ENCODE measurements around the gene ZFP36L1.

Gene ZFP36L1

DNA sequence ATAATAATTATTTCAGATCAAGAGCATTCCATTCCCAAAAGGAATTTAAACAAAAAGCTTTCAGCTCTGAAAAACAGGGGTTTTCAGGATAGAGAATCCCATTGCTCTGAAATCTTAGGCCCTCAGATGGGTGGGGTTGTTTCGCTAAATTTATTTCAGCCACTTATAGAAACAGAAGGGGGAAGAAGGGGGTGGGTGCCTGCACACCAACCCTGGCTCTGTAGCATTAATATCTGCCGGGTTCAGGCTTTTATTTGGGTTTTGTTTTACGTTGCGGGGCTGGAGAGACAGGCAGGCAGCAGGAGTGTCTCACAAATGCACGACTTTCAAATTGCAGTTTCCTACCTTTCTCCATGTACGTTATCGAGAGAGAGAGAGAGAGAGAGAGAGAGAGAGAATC lies 12.5 kb upstream of the ZFP36L1 start:
- no peak for TF ChIP-seq REST (IDR thresholded peaks at IDR 0.05; ENCODE audit: low read depth)
- TF ChIP-seq RAD21 (IDR thresholded peaks at IDR 0.05; ENCODE audit: low read depth): no peak
- TF ChIP-seq EP300 (IDR thresholded peaks at IDR 0.05; ENCODE audit: borderline replicate concordance): no peak
- TF ChIP-seq, protein P1, sequence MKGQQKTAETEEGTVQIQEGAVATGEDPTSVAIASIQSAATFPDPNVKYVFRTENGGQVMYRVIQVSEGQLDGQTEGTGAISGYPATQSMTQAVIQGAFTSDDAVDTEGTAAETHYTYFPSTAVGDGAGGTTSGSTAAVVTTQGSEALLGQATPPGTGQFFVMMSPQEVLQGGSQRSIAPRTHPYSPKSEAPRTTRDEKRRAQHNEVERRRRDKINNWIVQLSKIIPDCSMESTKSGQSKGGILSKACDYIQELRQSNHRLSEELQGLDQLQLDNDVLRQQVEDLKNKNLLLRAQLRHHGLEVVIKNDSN (IDR thresholded peaks at IDR 0.05): no peak
- no peak for TF ChIP-seq YY1 (IDR thresholded peaks at IDR 0.05; ENCODE audit: low read depth)
- no peak for TF ChIP-seq CREB1 (IDR thresholded peaks at IDR 0.05; ENCODE audit: low read depth)
- no peak for TF ChIP-seq ZBTB7A (IDR thresholded peaks at IDR 0.05; ENCODE audit: low read depth)
- TF ChIP-seq EGR1 (IDR thresholded peaks at IDR 0.05): no peak
- TF ChIP-seq NFIC (IDR thresholded peaks at IDR 0.05): no peak
- no peak for TF ChIP-seq TEAD4 (IDR thresholded peaks at IDR 0.05)
- TF ChIP-seq TAF1 (IDR thresholded peaks at IDR 0.05; ENCODE audit: low read depth): no peak
- TF ChIP-seq FOXM1 (IDR thresholded peaks at IDR 0.05; ENCODE audit: borderline replicate concordance, low read depth): no peak
- no peak for TF ChIP-seq TCF12 (IDR thresholded peaks at IDR 0.05; ENCODE audit: low read depth)
- TF ChIP-seq, protein P2, sequence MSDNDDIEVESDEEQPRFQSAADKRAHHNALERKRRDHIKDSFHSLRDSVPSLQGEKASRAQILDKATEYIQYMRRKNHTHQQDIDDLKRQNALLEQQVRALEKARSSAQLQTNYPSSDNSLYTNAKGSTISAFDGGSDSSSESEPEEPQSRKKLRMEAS (IDR thresholded peaks at IDR 0.05): no peak
- TF ChIP-seq CEBPB (IDR thresholded peaks at IDR 0.05): no peak

DNA sequence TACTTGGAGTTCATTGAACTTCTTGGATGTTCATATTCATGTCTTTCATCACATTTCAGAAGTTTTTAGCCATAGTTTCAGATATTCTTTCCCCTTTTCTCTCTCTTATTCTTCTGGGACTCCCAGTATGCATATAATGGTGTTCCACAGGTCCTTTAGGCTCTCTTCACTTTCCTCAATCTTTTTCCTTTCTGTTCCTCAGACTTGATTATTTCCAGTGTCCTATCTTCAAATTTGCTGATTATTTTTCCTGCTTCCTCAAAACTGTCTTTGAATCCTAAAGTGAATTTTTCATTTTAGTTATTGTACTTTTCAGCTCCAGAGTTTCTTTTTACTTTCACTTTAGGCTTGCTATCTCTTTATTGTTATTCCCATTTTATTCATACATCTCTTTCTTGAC lies 8.8 kb upstream of the ZFP36L1 start:
- TF ChIP-seq TCF12 (IDR thresholded peaks at IDR 0.05; ENCODE audit: low read depth) (no peak), TEAD4 (IDR thresholded peaks at IDR 0.05) (no peak), EGR1 (IDR thresholded peaks at IDR 0.05) (no peak), ZBTB7A (IDR thresholded peaks at IDR 0.05; ENCODE audit: low read depth) (no peak), YY1 (IDR thresholded peaks at IDR 0.05; ENCODE audit: low read depth) (no peak), TAF1 (IDR thresholded peaks at IDR 0.05; ENCODE audit: low read depth) (no peak), CEBPB (IDR thresholded peaks at IDR 0.05) (no peak), CREB1 (IDR thresholded peaks at IDR 0.05; ENCODE audit: low read depth) (no peak), FOXM1 (IDR thresholded peaks at IDR 0.05; ENCODE audit: borderline replicate concordance, low read depth) (no peak)
- TF ChIP-seq, protein P2 (IDR thresholded peaks at IDR 0.05): no peak
- TF ChIP-seq, protein P1 (IDR thresholded peaks at IDR 0.05): no peak

- TF ChIP-seq RAD21 (IDR thresholded peaks at IDR 0.05; ENCODE audit: low read depth) (no peak), REST (IDR thresholded peaks at IDR 0.05; ENCODE audit: low read depth) (no peak), CREB1 (IDR thresholded peaks at IDR 0.05; ENCODE audit: low read depth) (no peak), TAF1 (IDR thresholded peaks at IDR 0.05; ENCODE audit: low read depth) (no peak), YY1 (IDR thresholded peaks at IDR 0.05; ENCODE audit: low read depth) (no peak), TCF12 (IDR thresholded peaks at IDR 0.05; ENCODE audit: low read depth) (no peak)
- TF ChIP-seq, protein P1 (IDR thresholded peaks at IDR 0.05): no peak
Observed at GRCh38 chr14:68800953-68801352, 8.1 kb upstream of the ZFP36L1 start.

DNA sequence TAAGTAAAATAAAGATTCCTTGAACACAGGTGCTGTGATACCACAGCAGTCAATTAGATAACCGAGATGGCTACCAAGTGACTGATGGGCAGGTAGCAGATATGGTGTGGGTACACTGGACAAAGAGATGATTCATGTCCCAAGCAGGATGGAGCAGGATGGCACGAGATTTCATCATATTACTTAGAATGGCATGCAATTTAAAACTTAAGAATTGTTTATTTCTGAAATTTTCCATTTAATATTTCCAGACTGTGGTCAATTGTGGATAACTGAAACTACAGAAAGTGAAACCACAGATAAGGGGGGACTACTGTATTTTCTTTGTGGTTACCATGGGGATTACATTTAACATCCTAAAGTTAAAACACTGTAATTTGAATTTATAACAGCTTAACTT lies 7.5 kb upstream of the ZFP36L1 start:
- TF ChIP-seq NFIC (IDR thresholded peaks at IDR 0.05): no peak

DNA sequence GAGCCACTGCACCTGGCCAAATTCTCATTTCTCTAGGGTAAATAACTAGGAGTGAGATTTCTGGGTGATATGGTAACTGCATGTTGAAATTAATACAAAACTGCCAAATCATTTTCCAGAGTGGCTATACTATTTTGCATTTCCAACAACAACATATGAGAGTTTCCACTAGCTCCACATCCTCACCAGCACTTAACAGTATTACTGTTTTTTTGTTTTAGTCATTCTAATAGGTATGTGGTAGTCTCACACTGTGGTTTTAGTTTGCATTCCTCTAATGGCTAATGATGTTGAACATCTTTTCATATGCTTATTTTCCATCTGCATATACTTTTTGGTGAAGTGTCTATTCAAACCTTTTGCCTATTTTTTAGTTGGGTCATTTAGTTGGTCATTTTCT lies 5.8 kb upstream of the ZFP36L1 start:
- TF ChIP-seq ZBTB7A (IDR thresholded peaks at IDR 0.05; ENCODE audit: low read depth) (no peak), FOXM1 (IDR thresholded peaks at IDR 0.05; ENCODE audit: borderline replicate concordance, low read depth) (no peak), TAF1 (IDR thresholded peaks at IDR 0.05; ENCODE audit: low read depth) (no peak), EGR1 (IDR thresholded peaks at IDR 0.05) (no peak), RAD21 (IDR thresholded peaks at IDR 0.05; ENCODE audit: low read depth) (no peak), CEBPB (IDR thresholded peaks at IDR 0.05) (no peak), EP300 (IDR thresholded peaks at IDR 0.05; ENCODE audit: borderline replicate concordance) (no peak), CREB1 (IDR thresholded peaks at IDR 0.05; ENCODE audit: low read depth) (no peak), TEAD4 (IDR thresholded peaks at IDR 0.05) (no peak), REST (IDR thresholded peaks at IDR 0.05; ENCODE audit: low read depth) (no peak), YY1 (IDR thresholded peaks at IDR 0.05; ENCODE audit: low read depth) (no peak), NFIC (IDR thresholded peaks at IDR 0.05) (no peak), TCF12 (IDR thresholded peaks at IDR 0.05; ENCODE audit: low read depth) (no peak)
- TF ChIP-seq, protein P1 (IDR thresholded peaks at IDR 0.05): no peak
- TF ChIP-seq, protein P2 (IDR thresholded peaks at IDR 0.05): no peak

All from Ishikawa (cell line).